ENCODE measurements around the gene NTRK3. TPM values are rescaled to one million over a fixed set of nuclear protein-coding genes. Genes with fewer than 3 reads are reported as not detected.

NTRK3 gene
- total RNA-seq, 1 experiment from 2014 or later = not detected

- TF ChIP-seq CTCF (IDR thresholded peaks at IDR 0.05; ENCODE audit: unreplicated experiment) = no peak
- Mint-ChIP-seq H3K27ac (ENCODE audit: unreplicated experiment) (no peak overlapping the region), H3K9me3 (ENCODE audit: low read depth, unreplicated experiment) (peaks cover 2% of the 10 kb centered on the region), H3K36me3 (ENCODE audit: insufficient read depth, unreplicated experiment) (no peaks in the 10 kb centered on the region), H3K4me3 (ENCODE audit: low read depth, unreplicated experiment) (no peak overlapping the region), H3K27me3 (ENCODE audit: unreplicated experiment) (no peaks in the 10 kb centered on the region), H3K4me1 (ENCODE audit: low read depth, unreplicated experiment) (no peaks in the 10 kb centered on the region)
- no TSS peak for BruUV-seq (replicated peaks)
- CTCF ChIA-PET = interaction anchor here (0.7 kb wide), 3 partner anchors 8 to 1522 kb away, joined by 7 read pairs; no protein-coding TSS in a partner anchor
- DNase-seq = no peak
- intact Hi-C loops (cut with micrococcal nuclease; ENCODE audit: unreplicated experiment) = no loop called here
These were observed 196.2 kb downstream of the NTRK3 start for GRCh38 chr15:88060383-88060782.

- no peaks in the 10 kb centered on the region for H3K27me3 Mint-ChIP-seq (ENCODE audit: unreplicated experiment)
- intact Hi-C loops (cut with micrococcal nuclease; ENCODE audit: unreplicated experiment) = no loop called here
- no peaks in the 10 kb centered on the region for H3K4me1 Mint-ChIP-seq (ENCODE audit: low read depth, unreplicated experiment)
- no peaks in the 10 kb centered on the region for H3K9me3 Mint-ChIP-seq (ENCODE audit: low read depth, unreplicated experiment)
- no peak for DNase-seq
- H3K27ac Mint-ChIP-seq (ENCODE audit: unreplicated experiment) = no peak overlapping the region
- H3K36me3 Mint-ChIP-seq (ENCODE audit: insufficient read depth, unreplicated experiment) = no peaks in the 10 kb centered on the region
- TF ChIP-seq CTCF (IDR thresholded peaks at IDR 0.05; ENCODE audit: unreplicated experiment) = no peak
- no peak overlapping the region for H3K4me3 Mint-ChIP-seq (ENCODE audit: low read depth, unreplicated experiment)
- CTCF ChIA-PET = no interaction called here
- BruUV-seq (replicated peaks) = no TSS peak
These were observed 198.7 kb downstream of the NTRK3 start for GRCh38 chr15:88057836-88058235.

- no peak for TF ChIP-seq CTCF (IDR thresholded peaks at IDR 0.05; ENCODE audit: unreplicated experiment)
- no peak for DNase-seq
- Mint-ChIP-seq H3K36me3 (ENCODE audit: insufficient read depth, unreplicated experiment) (no peaks in the 10 kb centered on the region), H3K27ac (ENCODE audit: unreplicated experiment) (no peak overlapping the region), H3K4me1 (ENCODE audit: low read depth, unreplicated experiment) (no peaks in the 10 kb centered on the region), H3K9me3 (ENCODE audit: low read depth, unreplicated experiment) (peaks cover 6% of the 10 kb centered on the region), H3K4me3 (ENCODE audit: low read depth, unreplicated experiment) (no peak overlapping the region), H3K27me3 (ENCODE audit: unreplicated experiment) (no peaks in the 10 kb centered on the region)
- intact Hi-C loops (cut with micrococcal nuclease; ENCODE audit: unreplicated experiment) = no loop called here
- CTCF ChIA-PET = no interaction called here
- no TSS peak for BruUV-seq (replicated peaks)
These were observed 207.0 kb downstream of the NTRK3 start for GRCh38 chr15:88049506-88049905.

GRCh38 chr15:88048755-88049154 lies 207.8 kb downstream of the NTRK3 start:
- H3K27me3 Mint-ChIP-seq (ENCODE audit: unreplicated experiment) = no peaks in the 10 kb centered on the region
- no peak overlapping the region for H3K4me3 Mint-ChIP-seq (ENCODE audit: low read depth, unreplicated experiment)
- BruUV-seq (replicated peaks) = no TSS peak
- intact Hi-C loops (cut with micrococcal nuclease; ENCODE audit: unreplicated experiment) = no loop called here
- no peak overlapping the region for H3K27ac Mint-ChIP-seq (ENCODE audit: unreplicated experiment)
- TF ChIP-seq CTCF (IDR thresholded peaks at IDR 0.05; ENCODE audit: unreplicated experiment) = no peak
- H3K4me1 Mint-ChIP-seq (ENCODE audit: low read depth, unreplicated experiment) = no peaks in the 10 kb centered on the region
- no peaks in the 10 kb centered on the region for H3K36me3 Mint-ChIP-seq (ENCODE audit: insufficient read depth, unreplicated experiment)
- CTCF ChIA-PET = no interaction called here
- no peak for DNase-seq
- H3K9me3 Mint-ChIP-seq (ENCODE audit: low read depth, unreplicated experiment) = peaks cover 6% of the 10 kb centered on the region
